Fibroblast of lung (primary cell): ENCODE data around the gene CCDC87. TPM values are rescaled to one million over a fixed set of nuclear protein-coding genes. Genes with fewer than 3 reads are reported as not detected.

Experiments used
- DNase-seq, 2 donors: peaks; one replicate each; pipeline versions ENCODE4 v3.0.0 to v3.0.0-alpha.2; 2010; ENCODE audit warnings: low read depth in 2 of 2
- H2AFZ ChIP-seq: 2 replicates; pipeline ENCODE4 v1.5.1; 2012; ENCODE audit warnings: low read length, control low read depth, inconsistent platforms
- H3K27ac ChIP-seq: 2 replicates; pipeline ENCODE4 v1.5.1; 2011; ENCODE audit warnings: low read length, control low read depth; ENCODE audit not compliant: insufficient read depth
- H3K27me3 ChIP-seq: 2 replicates; pipeline ENCODE4 v1.5.1; 2011; ENCODE audit warnings: mild to moderate bottlenecking, low read length; ENCODE audit not compliant: control insufficient read depth, insufficient read depth
- H3K36me3 ChIP-seq: 2 replicates; pipeline ENCODE4 v1.5.1; 2011; ENCODE audit warnings: low read length; ENCODE audit not compliant: control insufficient read depth, insufficient read depth
- H3K4me1 ChIP-seq: 2 replicates; pipeline ENCODE4 v1.5.1; 2011; ENCODE audit warnings: low read length; ENCODE audit not compliant: control insufficient read depth, insufficient read depth; ENCODE audit errors: extremely low read depth
- H3K4me2 ChIP-seq: 2 replicates; pipeline ENCODE4 v1.5.1; 2011; ENCODE audit warnings: low read length, control low read depth; ENCODE audit not compliant: insufficient read depth; ENCODE audit errors: extremely low read depth
- H3K4me3 ChIP-seq, 4 experiments: fragments of 200-600 bp in 1 of 4; sonication (generic) in 1 of 4; replicated peaks in 1 of 4; 2 replicates each; pipeline ENCODE4 v1.5.1; 2011 to 2016; ENCODE audit warnings: low read length in 4 of 4, low read depth in 3 of 4, mild to moderate bottlenecking in 3 of 4, control low read depth in 2 of 4, inconsistent platforms in 1 of 4, mixed read lengths in 1 of 4; ENCODE audit not compliant: insufficient read depth in 1 of 4; ENCODE audit errors: control extremely low read depth in 1 of 4
- H3K79me2 ChIP-seq: 2 replicates; pipeline ENCODE4 v1.5.1; 2012; ENCODE audit warnings: mild to moderate bottlenecking, low read length, inconsistent platforms; ENCODE audit not compliant: control insufficient read depth, insufficient read depth
- H3K9ac ChIP-seq: 2 replicates; pipeline ENCODE4 v1.5.1; 2011; ENCODE audit warnings: mild to moderate bottlenecking, low read length, control low read depth; ENCODE audit not compliant: insufficient read depth
- H3K9me3 ChIP-seq: 2 replicates; pipeline ENCODE4 v1.5.1; 2012; ENCODE audit warnings: low read depth, low read length; ENCODE audit not compliant: control insufficient read depth, insufficient read depth
- H4K20me1 ChIP-seq: 2 replicates; pipeline ENCODE4 v1.5.1; 2011; ENCODE audit warnings: low read length; ENCODE audit not compliant: control insufficient read depth, insufficient read depth; ENCODE audit errors: extremely low read depth
- CTCF ChIP-seq, 2 donors: IDR thresholded peaks in 1 of 2; conservative IDR thresholded peaks in 1 of 2; 1 replicate in 1 of 2; 2 replicates in 1 of 2; pipeline ENCODE4 v1.5.1; 2011 to 2012; ENCODE audit warnings: low read length in 2 of 2, control low read depth in 1 of 2, inconsistent platforms in 1 of 2, low read depth in 1 of 2, mild to moderate bottlenecking in 1 of 2
- EZH2 ChIP-seq: IDR thresholded peaks from 2 replicates; pipeline ENCODE4 v1.5.1; 2012; ENCODE audit warnings: low read length, control low read depth, mild to moderate bottlenecking; ENCODE audit errors: missing control alignments
- polyA plus RNA-seq, 2 donors: library from polyadenylated mRNA; depleted of rRNA in 1 of 2; stranded (reverse) in 1 of 2; unstranded in 1 of 2; fragments of >200 nt; gene quantifications; 2 replicates each; pipeline ENCODE4 v1.2.1, GENCODE V29; 2011 to 2012; ENCODE audit warnings: missing spikeins in 1 of 2
- total RNA-seq: library from RNA; depleted of rRNA; stranded (reverse); fragments of >200 nt; gene quantifications from 2 replicates; pipeline ENCODE4 v1.2.1, GENCODE V29; 2014

Gene CCDC87
- total and polyA plus RNA-seq, 2 donors (not counting 1 experiment from before 2014, with no cell fraction given), result 0.11 to 0.33 TPM

GRCh38 chr11:66631883-66632282 is 39.0 kb upstream of the CCDC87 start:
- Histone ChIP-seq H4K20me1 (no peaks in the 10 kb centered on the region), H3K9ac (no peak overlapping the region), H2AFZ (no peak overlapping the region), H3K9me3 (no peaks in the 10 kb centered on the region), H3K36me3 (peaks cover 13% of the 10 kb centered on the region), H3K4me1 (no peaks in the 10 kb centered on the region), H3K4me3 (no peak overlapping the region), H3K27me3 (no peaks in the 10 kb centered on the region), H3K27ac (no peak overlapping the region), H3K79me2 (peaks cover 88% of the 10 kb centered on the region), H3K4me2 (no peak overlapping the region)
- DNase-seq, result no peak
- TF ChIP-seq EZH2 (no peak), CTCF (conservative IDR thresholded peaks at IDR 0.05 in 1 of 2, IDR thresholded peaks at IDR 0.05 in 1 of 2; ENCODE audit: low read depth in 1 of 2, low read length in 2 of 2) (no peak)

- Histone ChIP-seq H3K4me2 (no peak overlapping the region), H3K4me3 (no peak overlapping the region), H3K9ac (no peak overlapping the region), H4K20me1 (no peaks in the 10 kb centered on the region), H3K27ac (no peak overlapping the region), H3K36me3 (peaks cover 35% of the 10 kb centered on the region), H3K79me2 (peaks cover 92% of the 10 kb centered on the region), H3K4me1 (no peaks in the 10 kb centered on the region), H3K9me3 (no peaks in the 10 kb centered on the region), H3K27me3 (no peaks in the 10 kb centered on the region), H2AFZ (no peak overlapping the region)
- DNase-seq, result no peak
- no peak for TF ChIP-seq EZH2
- TF ChIP-seq CTCF (conservative IDR thresholded peaks at IDR 0.05 in 1 of 2, IDR thresholded peaks at IDR 0.05 in 1 of 2; ENCODE audit: low read depth in 1 of 2, low read length in 2 of 2), result no peak
These were observed 36.5 kb upstream of the CCDC87 start for GRCh38 chr11:66629356-66629755.

- Histone ChIP-seq H4K20me1 (no peaks in the 10 kb centered on the region), H3K9me3 (no peaks in the 10 kb centered on the region), H3K4me2 (no peak overlapping the region), H3K9ac (no peak overlapping the region), H3K27me3 (no peaks in the 10 kb centered on the region), H3K27ac (no peak overlapping the region), H3K4me3 (no peak overlapping the region), H3K36me3 (peaks cover 42% of the 10 kb centered on the region), H3K4me1 (no peaks in the 10 kb centered on the region), H3K79me2 (peaks cover 97% of the 10 kb centered on the region), H2AFZ (no peak overlapping the region)
- TF ChIP-seq CTCF (conservative IDR thresholded peaks at IDR 0.05 in 1 of 2, IDR thresholded peaks at IDR 0.05 in 1 of 2; ENCODE audit: low read depth in 1 of 2, low read length in 2 of 2) (no peak), EZH2 (no peak)
- no peak for DNase-seq
These were observed 35.3 kb upstream of the CCDC87 start for GRCh38 chr11:66628061-66628603.
